NCI-H2029 treated with DMSO at 0.1 percent for 48 hours (cell line): Measurements from ENCODE around the gene TET3.

Source experiments
- DNase-seq: peaks from one replicate; lab custom pipeline; 2025; lab: John Stamatoyannopoulos, UW

Gene TET3

GRCh38 chr2:73987109-73987947, 2.6 kb downstream of the TET3 start:
- DNase-seq, result no peak

DNA sequence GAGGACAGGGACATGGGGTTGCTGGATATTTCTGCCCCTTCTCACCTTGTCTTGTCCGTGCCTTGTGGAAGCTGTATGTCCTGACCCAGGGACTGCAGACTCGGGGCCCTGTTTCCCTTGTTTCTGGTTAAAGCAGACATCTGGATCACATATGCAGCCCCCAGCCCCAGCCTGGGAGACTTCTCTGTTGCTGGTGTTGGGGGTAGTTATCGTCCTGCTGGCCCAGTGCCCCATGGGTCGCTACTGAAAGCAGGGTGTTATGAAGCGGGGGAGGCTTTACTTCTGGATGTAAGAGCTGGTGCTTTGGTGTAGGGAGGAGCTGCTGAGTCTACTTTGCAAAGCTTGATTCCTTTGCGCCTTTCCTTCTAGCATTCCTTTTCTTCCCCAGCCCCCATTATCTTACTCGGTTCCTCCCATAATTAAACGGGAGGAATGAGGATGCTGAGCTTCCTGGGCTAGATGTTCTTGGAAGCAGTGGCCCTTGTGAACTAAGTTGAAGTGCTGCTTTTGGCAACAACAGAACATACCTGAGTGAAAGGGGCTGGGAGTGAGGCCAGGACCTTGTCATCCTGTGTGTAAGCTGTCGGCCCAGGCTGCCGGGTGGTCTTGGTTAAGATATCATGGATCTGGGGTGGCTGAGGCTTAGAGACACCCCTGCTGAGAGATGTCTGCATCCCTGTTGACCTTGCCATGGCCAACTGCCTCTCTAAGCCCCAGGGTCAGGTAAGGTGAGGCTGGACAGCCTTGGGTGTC, 3.4 kb downstream of the TET3 start:
- DNase-seq, result no peak

DNA sequence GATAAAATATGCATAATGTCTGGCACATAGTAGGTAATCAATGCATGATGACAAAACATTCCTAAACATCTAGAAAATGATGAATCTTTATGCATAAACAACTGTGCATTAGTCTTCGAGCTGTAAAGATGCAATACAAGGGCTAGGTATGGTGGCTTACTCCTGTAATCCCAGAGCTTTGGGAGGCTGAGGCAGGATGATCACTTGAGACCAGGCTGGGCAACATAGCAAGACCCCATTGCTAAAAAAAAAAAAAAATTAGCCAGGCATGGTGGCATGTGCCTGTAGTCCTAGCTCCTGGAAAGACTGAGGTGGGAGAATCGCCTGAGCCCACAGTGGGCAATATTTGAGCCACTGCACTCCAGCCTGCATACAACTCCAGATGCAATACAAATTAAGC, 5.3 kb downstream of the TET3 start:
- DNase-seq, result no peak

DNA sequence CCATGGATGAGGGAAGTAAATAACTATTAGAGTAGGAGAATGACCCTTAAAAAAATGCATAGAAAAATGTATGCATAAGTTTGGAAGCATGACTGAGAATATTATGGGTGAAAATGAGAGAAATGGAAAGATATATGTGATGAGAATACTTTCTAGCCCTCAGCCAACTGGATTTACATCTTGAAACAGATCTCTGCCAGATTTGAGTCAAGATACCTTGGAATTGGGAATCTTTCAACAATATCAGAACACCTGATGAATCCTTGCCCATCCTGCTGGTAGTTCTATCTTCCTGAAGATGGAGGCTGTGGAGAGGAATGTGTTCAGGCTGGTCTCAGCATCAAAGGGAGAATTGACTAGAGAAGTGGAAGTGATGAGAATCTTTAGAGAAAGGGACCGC, 5.8 kb downstream of the TET3 start:
- DNase-seq, result no peak

DNA sequence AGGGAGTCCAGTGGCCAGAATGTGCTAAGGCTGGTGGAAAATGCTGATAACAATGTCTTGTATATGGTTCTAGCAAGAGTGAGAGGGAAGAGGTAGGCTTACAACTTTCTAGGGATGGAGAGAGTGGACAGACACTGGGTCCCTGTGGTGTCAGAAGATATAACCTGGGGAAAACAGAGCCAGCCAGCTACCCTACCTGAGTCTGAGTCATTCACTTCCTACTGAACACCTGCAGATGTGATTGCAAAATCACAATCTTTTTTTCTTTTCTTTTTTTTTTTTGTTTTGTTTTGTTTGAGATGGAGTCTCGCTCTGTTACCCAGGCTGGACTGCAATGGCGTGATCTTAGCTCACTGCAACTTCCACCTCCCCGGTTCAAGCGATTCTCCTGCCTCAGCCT, 7.3 kb downstream of the TET3 start:
- no peak for DNase-seq

GRCh38 chr2:73993376-73993775, 8.7 kb downstream of the TET3 start:
- DNase-seq, result no peak

DNA sequence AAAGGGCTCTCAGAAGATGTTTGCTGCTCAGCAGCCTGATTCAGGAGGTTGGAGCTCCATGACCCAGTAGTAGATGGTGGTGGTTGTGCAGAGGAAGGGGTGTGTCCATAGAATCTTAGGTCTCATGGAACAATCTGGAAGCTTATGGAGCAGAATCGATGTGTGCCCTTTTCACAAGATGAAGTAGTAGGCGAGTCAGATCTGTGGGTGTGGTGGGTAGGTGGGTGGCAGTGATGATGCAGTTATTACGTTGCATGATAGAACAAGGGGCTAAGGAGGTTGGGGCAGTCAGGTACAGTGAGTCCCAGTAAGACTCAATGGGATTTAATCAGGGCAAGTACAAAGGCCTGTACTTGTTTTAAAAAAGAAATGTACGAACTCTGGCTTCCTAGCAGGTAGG, 9.1 kb downstream of the TET3 start:
- DNase-seq, result no peak

DNA sequence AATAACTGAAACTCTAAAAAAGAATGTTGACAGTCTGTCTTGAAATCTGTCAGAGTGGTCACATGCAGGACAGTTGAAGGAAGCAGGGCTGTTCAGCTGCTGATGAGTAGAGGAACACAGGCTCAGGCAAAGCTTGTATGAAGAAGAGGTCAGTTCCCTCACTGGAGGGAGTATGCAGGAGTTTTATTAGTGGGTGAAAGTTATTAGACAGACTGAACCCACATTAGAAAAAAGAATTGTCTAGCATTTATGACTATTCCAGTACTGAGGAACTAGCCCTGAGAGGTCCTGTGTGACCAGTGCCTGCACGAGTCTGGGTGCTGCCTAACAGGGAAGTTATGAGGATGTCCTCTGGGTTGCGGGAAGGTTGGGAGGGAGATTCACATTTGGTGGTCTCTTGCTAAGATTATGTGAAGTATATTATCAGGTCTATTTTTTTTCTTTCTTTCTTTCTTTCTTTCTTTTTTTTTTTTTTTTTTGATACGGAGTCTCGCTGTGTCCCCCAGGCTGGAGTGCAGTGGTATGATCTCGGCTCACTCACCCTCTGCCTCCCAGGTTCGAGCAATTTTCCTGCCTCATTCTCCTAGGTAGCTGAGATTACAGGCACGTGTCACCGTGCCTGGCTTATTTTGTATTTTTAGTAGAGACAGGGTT, 9.6 kb downstream of the TET3 start:
- no peak for DNase-seq

GRCh38 chr2:73995810-73996209, 11.1 kb downstream of the TET3 start:
- DNase-seq, result no peak

DNA sequence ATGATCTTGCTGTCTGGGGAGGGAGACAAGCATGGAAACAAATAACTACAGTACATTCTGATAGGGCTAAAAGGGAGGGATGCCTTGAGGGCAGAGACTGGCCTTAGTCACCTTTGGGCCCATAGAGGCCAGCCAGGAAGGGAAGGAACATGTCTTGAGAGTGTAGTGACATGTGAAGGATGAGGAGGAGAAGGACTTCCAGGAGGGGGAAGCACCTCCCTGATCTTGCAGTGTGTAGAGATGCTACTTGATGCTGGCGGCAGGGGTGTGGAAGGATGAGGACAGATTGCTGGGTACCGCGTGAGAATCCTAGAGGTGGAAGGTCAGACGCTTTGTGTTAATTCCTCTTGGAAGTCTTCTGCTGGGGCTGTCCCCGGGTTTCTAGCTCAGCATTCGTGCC, 13.1 kb downstream of the TET3 start:
- DNase-seq, result no peak

GRCh38 chr2:73998451-73998850, 13.7 kb downstream of the TET3 start:
- no peak for DNase-seq

GRCh38 chr2:73998933-73999332, 14.2 kb downstream of the TET3 start:
- DNase-seq, result no peak

- DNase-seq, result no peak
Observed at GRCh38 chr2:73999881-74000597, 15.3 kb downstream of the TET3 start.

DNA sequence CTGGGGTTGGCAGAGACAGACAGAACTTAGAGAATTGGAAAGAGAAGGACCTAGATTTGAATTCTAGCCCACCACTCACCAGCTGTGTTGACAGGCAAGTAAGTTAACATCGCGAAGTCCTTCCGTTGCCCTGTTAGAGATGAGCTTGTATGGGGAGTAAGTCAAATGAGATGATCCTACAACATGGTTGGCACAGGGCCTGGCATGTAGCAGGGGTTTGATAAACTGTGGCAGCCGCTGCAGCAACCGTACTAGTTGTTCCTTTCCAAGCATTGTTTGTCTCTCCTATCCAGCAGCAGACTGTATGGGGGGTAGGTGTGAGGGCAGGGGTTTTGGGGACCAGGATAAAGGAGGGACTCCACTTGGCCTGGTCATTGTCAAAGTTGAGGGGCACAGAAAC, 16.0 kb downstream of the TET3 start:
- DNase-seq, result no peak

GRCh38 chr2:74001121-74001520, 16.4 kb downstream of the TET3 start:
- DNase-seq, result no peak

GRCh38 chr2:74001781-74002504, 17.2 kb downstream of the TET3 start:
- DNase-seq, result no peak

- peak; percentile 30 for DNase-seq
Observed at GRCh38 chr2:74002505-74003421, 18.1 kb downstream of the TET3 start.

DNA sequence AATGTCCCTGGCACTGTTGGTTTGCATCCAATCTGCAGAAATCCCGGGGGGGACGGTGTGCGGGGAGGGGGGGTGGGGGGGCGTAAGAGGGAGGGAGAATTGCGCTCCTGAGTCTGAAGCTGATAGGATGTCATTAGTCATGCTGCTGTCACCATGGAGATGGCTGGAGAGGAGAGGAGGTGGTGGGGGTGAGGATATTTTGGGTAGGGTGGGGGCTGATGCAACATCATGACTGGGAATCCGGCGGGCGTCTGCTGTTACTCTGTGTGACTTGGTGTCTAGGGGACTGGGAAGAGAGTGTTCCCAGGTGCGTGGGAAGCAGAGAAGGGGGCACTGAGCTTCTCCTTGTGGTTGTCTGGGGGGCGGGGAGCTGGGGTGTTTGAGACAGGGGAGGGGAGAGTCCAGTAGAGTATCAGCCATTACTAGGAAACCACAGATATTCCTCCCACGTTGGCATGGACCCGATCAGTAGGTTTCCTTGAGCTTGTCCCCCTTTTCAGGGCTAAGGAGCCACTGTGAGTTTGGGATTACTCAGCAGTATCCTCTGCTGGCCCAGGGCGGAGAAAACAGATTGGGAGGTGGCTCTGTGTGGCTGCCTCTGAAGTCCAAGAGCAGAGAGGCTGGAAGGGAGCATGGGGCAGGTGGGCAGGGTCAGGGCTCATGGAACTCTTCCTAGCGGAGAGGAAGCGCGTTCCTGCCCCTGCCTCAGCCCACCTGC, 18.9 kb downstream of the TET3 start:
- no peak for DNase-seq

DNA sequence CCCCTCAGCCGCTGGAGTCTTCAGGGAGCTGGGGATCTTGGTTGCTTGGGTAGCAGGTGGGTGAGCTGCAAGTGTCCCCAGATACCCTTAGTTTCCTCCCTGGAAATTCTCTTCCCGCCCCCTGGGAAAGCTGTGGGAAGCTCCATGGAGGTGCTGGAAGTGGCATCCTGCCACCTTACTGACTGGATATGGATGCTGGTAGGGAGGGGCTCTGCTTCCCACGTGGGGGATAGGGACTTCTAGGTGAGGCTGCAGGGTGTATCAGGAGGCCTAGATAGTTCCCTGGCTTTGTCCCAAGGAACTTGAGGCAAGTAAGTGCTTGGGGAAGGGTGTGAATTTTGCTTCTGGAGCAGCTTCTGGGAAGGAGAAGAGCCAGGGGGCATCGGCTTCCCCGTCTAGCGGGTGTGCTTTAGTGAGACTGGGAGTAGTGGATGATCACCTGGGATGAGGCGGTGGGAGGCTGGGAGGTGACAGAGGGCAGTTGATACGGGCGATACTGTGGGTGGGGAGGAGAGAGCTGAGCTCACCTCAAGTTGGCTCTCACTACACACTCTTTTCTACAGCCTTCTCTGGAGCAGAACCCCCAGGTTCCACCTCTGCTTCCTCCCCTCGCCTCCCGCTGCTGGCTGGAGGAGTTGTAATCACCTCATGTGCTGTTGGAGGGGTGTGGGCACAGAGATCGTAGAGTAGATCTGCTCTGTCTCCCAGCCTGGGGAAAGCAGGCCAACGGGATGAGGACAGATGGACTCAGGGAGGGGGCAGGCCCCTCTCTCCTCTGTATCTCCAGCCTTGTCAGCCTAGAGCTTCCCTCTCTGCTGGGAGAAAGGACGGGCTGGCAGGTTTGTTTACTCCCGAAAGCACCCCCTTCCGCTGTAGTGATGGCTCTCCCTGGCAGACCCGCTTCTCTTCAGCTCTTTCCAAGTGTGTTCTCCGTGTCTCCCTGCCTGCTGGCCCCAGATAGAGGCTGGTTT, 19.8 kb downstream of the TET3 start:
- DNase-seq, result no peak
